HG02763 (cell line): ENCODE results near the gene CHST12.

Experiments
- ATAC-seq: cut with Tn5 transposase; IDR thresholded peaks from one replicate; pipeline ENCODE4 v1.9.1; 2021; ENCODE audit warnings: mild to moderate bottlenecking, moderate library complexity; ENCODE audit not compliant: unreplicated experiment

Gene CHST12

GRCh38 chr7:2477447-2478398, 74.3 kb downstream of the CHST12 start:
- no peak for ATAC-seq

- no peak for ATAC-seq
Measured at GRCh38 chr7:2478399-2478785, 75.0 kb downstream of the CHST12 start.

- ATAC-seq, result no peak
Measured at GRCh38 chr7:2478800-2479199, 75.4 kb downstream of the CHST12 start.

- ATAC-seq, result no peak
Measured at GRCh38 chr7:2479276-2480069, 76.1 kb downstream of the CHST12 start.

- no peak for ATAC-seq
Measured at GRCh38 chr7:2480070-2480408, 76.6 kb downstream of the CHST12 start.

- no peak for ATAC-seq
Measured at GRCh38 chr7:2481195-2481594, 77.8 kb downstream of the CHST12 start.

GRCh38 chr7:2482725-2483451, 79.5 kb downstream of the CHST12 start:
- no peak for ATAC-seq

GRCh38 chr7:2483494-2483893, 80.1 kb downstream of the CHST12 start:
- ATAC-seq, result no peak

GRCh38 chr7:2484868-2485267, 81.5 kb downstream of the CHST12 start:
- ATAC-seq, result no peak

- no peak for ATAC-seq
Measured at GRCh38 chr7:2487586-2488271, 84.3 kb downstream of the CHST12 start.

GRCh38 chr7:2488272-2488645, 84.8 kb downstream of the CHST12 start:
- no peak for ATAC-seq

GRCh38 chr7:2488681-2489080, 85.3 kb downstream of the CHST12 start:
- ATAC-seq, result no peak

- no peak for ATAC-seq
Measured at GRCh38 chr7:2490181-2490651, 86.8 kb downstream of the CHST12 start.

GRCh38 chr7:2492038-2492437, 88.6 kb downstream of the CHST12 start:
- no peak for ATAC-seq

GRCh38 chr7:2493205-2494164, 90.1 kb downstream of the CHST12 start:
- no peak for ATAC-seq

- ATAC-seq, result no peak
Measured at GRCh38 chr7:2494191-2495130, 91.0 kb downstream of the CHST12 start.

GRCh38 chr7:2495418-2496299, 92.2 kb downstream of the CHST12 start:
- no peak for ATAC-seq
